NK-92 treated with Interleukin-12 subunit alpha and Interleukin-12 subunit beta, amount 100 ng/mL, for 24 hours (cell line): Measurements from ENCODE around the gene ZBTB20.

ENCODE experiments used
- DNase-seq: peaks from one replicate; lab custom pipeline; 2025; lab: John Stamatoyannopoulos, UW

ZBTB20 gene

DNA sequence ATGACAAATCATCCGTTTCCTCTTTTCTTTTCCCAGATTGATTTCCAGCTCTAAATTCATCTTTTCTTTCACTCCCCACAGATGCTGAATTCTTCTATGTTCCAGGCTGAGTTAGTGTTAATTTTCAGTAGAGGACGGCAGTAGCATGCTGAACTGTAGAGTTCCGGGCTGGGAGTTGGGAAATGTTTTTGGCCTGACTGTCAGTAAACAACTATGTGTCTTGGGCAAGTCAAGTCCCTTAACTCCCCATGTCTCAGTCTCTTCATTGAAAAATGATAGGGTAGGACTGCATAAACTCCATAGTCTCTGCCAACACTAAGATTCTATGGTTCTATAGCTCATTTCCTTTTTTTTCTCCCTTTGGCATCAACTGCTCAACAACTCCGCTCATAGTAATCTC lies 519.3 kb downstream of the ZBTB20 start:
- DNase-seq: no peak

- DNase-seq: no peak
Measured at GRCh38 chr3:114626751-114627150, 520.3 kb downstream of the ZBTB20 start.

DNA sequence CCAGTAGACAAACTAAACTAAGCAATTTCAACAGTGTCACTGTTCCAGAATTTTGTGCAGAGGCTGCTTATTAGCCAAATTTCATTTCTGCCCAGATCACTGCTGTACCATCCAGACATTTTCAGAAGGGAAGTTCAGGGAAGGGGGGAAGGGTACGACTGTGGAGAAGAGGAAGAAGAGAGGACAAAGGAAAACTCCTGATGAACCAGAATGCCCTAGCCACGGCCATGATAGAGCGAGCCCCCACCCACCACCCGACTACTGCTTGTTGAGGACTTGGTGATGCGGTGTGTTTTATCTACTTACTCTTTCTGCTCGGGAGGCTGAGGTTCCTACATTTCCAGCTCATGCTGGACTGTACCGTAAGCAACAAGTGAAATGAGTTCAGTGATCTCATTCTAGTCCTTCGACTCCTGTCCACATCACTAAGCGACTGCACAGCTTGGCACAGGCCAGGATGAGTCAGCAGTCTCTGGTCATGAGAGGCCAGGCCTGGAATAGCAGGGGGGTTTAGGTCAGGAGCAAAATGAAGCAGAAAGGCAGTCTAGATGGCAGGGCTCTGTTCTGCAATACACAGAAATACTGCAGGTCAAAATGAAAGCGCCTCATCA lies 522.4 kb downstream of the ZBTB20 start:
- DNase-seq: no peak

GRCh38 chr3:114624047-114624445 lies 523.0 kb downstream of the ZBTB20 start:
- DNase-seq: no peak

DNA sequence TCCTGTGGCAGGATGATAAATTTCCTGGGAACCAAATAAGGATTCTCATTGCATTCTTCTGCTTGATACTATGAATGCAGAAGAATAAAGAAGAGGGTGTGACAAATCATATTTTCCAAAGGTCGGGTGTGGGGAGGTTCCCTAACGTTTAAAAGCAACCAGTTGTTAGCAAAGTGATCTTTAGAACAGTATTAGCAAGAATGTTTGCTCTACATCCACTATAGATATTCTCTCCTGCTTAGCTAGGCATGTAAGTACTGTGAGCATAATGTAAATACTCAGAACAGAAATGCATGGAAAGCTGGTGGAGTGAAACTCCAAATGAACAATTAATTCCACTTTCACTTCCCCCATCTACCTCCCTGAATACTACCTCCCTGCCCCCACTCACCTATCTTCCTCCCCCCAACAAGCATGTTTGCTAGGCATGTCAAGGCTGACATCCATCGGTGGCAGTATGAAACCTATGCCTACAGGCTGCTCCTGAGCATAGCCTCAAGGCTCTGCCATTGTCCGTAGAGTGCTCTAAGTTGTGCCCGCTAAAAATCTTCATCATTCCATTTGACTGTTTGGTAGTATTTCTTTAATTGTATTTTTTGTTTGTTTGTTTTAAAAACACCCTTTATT lies 523.6 kb downstream of the ZBTB20 start:
- DNase-seq: no peak

DNA sequence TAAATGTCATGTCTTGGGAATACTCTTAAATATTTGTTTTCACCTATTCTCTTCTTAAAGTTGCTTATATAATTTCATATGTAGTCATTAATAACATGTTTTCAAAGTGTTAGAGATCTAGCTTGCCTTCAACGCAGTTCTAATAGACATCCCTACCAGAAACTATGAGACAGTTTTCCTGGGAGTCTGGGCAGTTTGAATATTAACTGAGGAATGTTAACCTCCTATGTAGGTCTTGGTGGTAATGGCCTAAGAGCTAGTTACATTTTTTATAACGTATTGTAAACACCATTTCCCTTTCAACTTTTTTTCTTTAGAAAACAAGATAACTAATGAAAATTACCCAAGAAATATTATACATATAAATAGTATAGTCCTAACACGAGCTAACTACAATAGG lies 525.1 kb downstream of the ZBTB20 start:
- no peak for DNase-seq

GRCh38 chr3:114619771-114620170 lies 527.3 kb downstream of the ZBTB20 start:
- no peak for DNase-seq

DNA sequence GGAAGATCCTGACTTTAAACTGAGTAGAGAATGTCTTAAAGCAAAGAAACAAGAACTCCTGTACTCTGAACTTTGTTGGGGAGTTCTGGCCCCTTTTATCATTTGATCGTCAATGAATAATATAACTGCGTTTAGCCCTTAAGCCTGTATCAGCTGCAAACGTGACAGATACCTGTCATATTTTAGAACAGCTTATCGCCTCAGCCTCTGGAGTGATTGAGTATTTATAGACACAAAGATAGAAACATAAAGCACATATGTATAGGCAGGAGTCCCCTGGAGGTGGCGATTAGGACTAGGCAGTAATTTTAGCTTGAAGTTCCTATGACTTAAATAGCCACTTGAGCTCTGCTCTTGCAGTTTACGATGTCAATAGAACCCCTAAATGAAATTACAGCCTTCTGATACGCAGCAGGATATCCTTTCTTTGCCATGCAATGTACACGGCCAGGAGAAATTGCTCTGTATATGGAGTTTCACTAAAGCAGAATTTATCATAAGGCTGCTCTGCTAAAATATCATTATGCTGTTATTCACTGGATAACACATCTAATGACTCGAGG lies 531.5 kb downstream of the ZBTB20 start:
- no peak for DNase-seq

DNA sequence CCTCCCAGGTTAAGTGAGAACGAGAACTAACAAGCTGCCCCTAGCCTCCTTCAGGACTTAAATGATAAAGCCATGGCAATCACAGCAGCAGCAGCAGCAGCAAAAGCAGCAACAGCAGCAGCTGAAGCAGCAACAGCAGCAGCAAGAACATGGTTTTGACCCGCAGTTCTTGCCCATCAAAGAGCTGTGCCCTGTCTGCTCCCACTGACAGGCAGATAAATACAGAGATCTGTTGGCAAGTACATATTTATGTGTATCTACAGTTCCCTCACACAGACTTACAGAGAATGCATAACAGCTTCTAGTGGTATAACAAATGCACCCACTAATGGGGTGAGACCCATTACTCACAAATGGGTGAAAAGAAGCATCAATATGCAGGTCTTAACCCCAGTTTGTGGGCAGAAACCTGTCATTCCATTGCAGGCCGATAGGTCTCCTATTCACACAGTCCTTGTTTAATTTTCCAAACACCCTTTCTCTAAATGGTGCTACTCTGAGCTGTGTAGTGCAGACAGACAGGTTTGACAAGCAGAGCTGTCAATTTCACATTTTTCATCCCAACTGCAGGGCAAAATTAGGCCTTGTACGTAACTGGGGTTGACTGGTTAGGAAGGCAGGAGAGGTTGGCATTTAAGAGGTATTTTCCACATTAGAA lies 537.0 kb downstream of the ZBTB20 start:
- no peak for DNase-seq

GRCh38 chr3:114608293-114608692 lies 538.8 kb downstream of the ZBTB20 start:
- no peak for DNase-seq

DNA sequence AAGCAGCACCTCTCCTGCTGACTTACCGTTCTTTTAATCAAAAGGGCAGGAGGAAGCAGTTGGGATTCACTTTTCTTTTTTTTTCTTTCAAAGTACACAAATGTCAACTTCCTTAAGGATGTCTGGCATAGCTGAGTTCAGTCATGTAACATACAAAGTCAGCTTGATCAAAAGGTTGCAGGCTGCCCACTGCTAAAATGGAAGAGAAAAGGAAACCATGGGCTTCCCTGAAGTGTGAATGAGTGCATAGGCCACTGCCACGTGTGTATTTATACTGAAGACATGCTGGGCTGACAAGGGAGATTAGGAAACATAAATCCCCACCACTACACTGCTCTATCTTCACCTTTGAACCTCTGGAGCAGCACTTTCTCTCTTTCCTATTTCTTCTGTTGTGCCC lies 540.8 kb downstream of the ZBTB20 start:
- DNase-seq: no peak

DNA sequence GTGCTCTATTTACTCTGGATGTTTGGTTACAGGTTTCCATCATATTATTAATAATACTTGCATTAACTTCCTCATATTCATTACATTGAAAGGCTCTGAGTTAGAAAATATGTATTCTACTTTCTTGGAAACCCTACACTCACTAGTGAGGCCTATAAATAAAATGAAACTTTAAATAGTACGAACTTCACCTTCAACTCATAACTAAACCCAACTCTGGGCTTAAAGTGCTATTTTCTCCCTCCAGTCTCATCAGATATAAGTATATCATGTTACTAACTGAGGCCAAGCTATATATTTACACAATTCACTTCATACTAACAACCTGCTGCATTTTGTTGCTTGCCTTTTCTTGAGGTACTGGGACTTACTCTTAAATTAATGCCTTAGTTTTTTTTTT lies 546.5 kb downstream of the ZBTB20 start:
- DNase-seq: no peak

GRCh38 chr3:114597871-114598270 lies 549.2 kb downstream of the ZBTB20 start:
- no peak for DNase-seq

GRCh38 chr3:114597012-114597411 lies 550.1 kb downstream of the ZBTB20 start:
- DNase-seq: no peak

DNA sequence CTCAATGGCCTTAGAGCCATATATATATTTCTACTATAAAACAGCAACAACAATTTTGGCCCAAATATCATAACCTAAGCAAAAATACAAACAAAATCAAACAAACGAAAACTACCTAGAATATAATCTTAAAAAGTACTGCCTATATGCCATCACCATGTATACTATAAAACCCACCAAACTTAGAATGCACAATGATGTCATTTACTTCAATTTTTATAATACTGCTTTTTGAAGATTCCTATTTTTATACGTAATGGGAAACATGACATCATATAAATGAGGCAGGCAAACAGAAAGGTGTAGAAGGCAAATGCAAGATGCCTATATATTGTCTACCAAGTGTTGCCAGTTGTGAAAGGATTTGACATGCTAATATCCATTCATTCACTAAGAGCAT lies 550.9 kb downstream of the ZBTB20 start:
- no peak for DNase-seq

DNA sequence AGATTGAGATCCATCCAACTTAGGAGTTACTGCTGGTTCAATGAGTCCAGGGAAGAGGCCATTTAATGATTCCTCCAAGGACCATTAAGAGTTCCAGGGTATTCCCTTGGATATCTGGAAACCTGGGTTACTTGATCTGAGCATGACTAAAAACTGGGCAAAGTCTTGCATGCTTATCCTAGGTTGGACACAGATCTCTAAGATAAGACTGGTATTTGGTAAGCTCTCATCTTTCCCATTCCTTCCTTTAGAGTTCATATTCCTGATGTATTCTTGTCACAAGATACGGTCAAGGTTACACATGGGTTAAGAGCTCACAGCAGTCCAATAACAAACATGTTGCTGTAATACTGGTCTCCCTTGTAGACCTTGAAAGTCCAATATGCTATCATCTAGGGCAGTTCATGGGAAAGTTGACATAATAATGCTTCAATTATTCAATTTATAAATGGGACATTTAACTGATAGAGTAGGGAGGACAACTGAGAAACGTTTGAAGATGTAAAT lies 551.5 kb downstream of the ZBTB20 start:
- DNase-seq: no peak

DNA sequence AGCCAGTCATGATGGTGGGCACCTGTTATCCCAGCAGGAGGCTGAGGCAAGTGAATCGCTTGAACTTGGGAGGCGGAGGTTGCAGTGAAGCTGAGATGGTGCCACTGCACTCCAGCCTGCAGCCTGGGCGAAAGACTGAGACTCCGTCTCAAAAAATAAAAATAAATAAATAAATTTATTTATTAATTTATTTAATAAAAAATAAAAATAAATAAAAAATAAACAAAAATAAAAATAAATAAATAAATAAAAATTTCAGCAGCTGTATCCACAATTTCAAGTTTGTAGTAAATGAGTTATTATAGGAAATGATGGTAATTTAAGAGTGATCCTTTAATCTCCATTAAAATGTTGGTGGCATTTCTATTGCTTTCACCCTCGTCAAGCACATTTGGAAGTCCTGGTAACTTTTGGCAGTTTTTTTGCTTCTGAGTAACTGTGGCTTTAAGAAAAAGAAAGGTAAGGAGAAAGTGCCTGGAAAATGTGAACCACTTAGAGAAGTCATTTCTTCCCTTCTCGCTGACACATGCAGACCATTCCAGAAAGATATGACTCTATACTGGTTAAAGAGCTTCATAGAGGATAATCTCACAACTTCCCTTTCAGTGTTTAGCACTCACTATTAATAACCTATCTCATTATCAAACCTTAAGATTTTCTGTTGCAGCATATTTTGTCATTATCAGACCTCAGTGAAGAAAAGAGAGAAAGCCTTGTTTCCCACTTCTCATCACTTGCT lies 556.6 kb downstream of the ZBTB20 start:
- DNase-seq: no peak

- no peak for DNase-seq
Measured at GRCh38 chr3:114587986-114588385, 559.1 kb downstream of the ZBTB20 start.

GRCh38 chr3:114586119-114586518 lies 561.0 kb downstream of the ZBTB20 start:
- DNase-seq: no peak

GRCh38 chr3:114585687-114586086 lies 561.4 kb downstream of the ZBTB20 start:
- no peak for DNase-seq

- no peak for DNase-seq
Measured at GRCh38 chr3:114584734-114585371, 562.2 kb downstream of the ZBTB20 start.

- no peak for DNase-seq
Measured at GRCh38 chr3:114582929-114583328, 564.2 kb downstream of the ZBTB20 start.
